HCT116 (cell line): ENCODE measurements around the gene SPHK1.

Experiments used
- EZH2 ChIP-seq: fragments of 200-600 bp; sonication (generic); IDR thresholded peaks from 2 replicates; pipeline ENCODE4 v1.6.1; 2017; ENCODE audit warnings: antibody characterized with exemption, mixed run types
- POLR2AphosphoS5 ChIP-seq: IDR thresholded peaks from 2 replicates; pipeline ENCODE4 v1.6.1; 2011; ENCODE audit warnings: mild to moderate bottlenecking, low read depth, low read length, moderate library complexity
- TF ChIP-seq, protein P1 (sequence below): IDR thresholded peaks from 2 replicates; pipeline ENCODE4 v1.6.1; 2012; ENCODE audit warnings: low read depth
- TF ChIP-seq, protein P2 (sequence below), 3 experiments: fragments of 200-600 bp in 1 of 3; sonication (generic) in 1 of 3; IDR thresholded peaks in 2 of 3; conservative IDR thresholded peaks in 1 of 3; 2 replicates each; pipeline ENCODE4 v1.5.1; 2012 to 2017; ENCODE audit warnings: low read depth in 2 of 3, low read length in 2 of 3, antibody characterized with exemption in 1 of 3, borderline replicate concordance in 1 of 3, control low read depth in 1 of 3, mild to moderate bottlenecking in 1 of 3, mixed read lengths in 1 of 3, mixed run types in 1 of 3, moderate library complexity in 1 of 3; ENCODE audit not compliant: insufficient read depth in 1 of 3

DNA sequence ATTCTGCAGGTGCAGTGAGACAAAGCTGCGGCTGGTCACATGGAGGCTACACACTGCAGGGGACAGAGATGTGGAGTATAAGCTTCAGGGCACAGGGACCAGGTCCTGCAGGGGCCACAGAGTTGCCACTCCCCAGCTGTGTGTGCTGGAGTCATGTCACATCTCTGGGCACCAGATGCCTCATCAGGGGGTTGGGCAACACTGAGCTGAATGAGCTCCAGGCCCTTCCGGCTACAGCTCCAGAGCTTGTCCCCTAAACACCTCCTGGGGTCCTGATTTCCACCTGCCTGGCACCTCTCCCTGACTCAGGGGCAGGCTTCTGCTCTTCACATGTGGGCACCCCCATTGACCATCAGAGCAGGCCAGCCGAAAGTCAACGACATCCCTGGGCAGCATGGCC, 32.5 kb downstream of the SPHK1 start:
- TF ChIP-seq, protein P1, sequence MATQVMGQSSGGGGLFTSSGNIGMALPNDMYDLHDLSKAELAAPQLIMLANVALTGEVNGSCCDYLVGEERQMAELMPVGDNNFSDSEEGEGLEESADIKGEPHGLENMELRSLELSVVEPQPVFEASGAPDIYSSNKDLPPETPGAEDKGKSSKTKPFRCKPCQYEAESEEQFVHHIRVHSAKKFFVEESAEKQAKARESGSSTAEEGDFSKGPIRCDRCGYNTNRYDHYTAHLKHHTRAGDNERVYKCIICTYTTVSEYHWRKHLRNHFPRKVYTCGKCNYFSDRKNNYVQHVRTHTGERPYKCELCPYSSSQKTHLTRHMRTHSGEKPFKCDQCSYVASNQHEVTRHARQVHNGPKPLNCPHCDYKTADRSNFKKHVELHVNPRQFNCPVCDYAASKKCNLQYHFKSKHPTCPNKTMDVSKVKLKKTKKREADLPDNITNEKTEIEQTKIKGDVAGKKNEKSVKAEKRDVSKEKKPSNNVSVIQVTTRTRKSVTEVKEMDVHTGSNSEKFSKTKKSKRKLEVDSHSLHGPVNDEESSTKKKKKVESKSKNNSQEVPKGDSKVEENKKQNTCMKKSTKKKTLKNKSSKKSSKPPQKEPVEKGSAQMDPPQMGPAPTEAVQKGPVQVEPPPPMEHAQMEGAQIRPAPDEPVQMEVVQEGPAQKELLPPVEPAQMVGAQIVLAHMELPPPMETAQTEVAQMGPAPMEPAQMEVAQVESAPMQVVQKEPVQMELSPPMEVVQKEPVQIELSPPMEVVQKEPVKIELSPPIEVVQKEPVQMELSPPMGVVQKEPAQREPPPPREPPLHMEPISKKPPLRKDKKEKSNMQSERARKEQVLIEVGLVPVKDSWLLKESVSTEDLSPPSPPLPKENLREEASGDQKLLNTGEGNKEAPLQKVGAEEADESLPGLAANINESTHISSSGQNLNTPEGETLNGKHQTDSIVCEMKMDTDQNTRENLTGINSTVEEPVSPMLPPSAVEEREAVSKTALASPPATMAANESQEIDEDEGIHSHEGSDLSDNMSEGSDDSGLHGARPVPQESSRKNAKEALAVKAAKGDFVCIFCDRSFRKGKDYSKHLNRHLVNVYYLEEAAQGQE: no peak
- TF ChIP-seq EZH2 (no peak), POLR2AphosphoS5 (no peak)
- TF ChIP-seq, protein P2, sequence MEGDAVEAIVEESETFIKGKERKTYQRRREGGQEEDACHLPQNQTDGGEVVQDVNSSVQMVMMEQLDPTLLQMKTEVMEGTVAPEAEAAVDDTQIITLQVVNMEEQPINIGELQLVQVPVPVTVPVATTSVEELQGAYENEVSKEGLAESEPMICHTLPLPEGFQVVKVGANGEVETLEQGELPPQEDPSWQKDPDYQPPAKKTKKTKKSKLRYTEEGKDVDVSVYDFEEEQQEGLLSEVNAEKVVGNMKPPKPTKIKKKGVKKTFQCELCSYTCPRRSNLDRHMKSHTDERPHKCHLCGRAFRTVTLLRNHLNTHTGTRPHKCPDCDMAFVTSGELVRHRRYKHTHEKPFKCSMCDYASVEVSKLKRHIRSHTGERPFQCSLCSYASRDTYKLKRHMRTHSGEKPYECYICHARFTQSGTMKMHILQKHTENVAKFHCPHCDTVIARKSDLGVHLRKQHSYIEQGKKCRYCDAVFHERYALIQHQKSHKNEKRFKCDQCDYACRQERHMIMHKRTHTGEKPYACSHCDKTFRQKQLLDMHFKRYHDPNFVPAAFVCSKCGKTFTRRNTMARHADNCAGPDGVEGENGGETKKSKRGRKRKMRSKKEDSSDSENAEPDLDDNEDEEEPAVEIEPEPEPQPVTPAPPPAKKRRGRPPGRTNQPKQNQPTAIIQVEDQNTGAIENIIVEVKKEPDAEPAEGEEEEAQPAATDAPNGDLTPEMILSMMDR (IDR thresholded peaks at IDR 0.05 in 2 of 3, conservative IDR thresholded peaks at IDR 0.05 in 1 of 3; ENCODE audit: borderline replicate concordance in 1 of 3, insufficient read depth in 1 of 3, low read depth in 2 of 3, low read length in 2 of 3): no peak
